H9 (cell line): ENCODE measurements around the gene HAGHL. TPM values are rescaled to one million over a fixed set of nuclear protein-coding genes. Genes with fewer than 3 reads are reported as not detected.

ENCODE experiments used
- DNase-seq: peaks from one replicate; pipeline ENCODE4 v3.0.0-alpha.2; 2017
- H2AFZ ChIP-seq: one replicate; pipeline ENCODE4 v1.6.1; 2013; ENCODE audit warnings: mild to moderate bottlenecking, low read length, control low read depth, moderate library complexity
- H2AK5ac ChIP-seq: 2 replicates; pipeline ENCODE4 v1.6.1; 2013; ENCODE audit warnings: low read length, control low read depth, mixed read lengths; ENCODE audit not compliant: insufficient read length
- H2BK120ac ChIP-seq: one replicate; pipeline ENCODE4 v1.6.1; 2013; ENCODE audit warnings: low read depth, mild to moderate bottlenecking, low read length, control low read depth, inconsistent platforms; ENCODE audit not compliant: poor library complexity, severe bottlenecking
- H2BK12ac ChIP-seq: 2 replicates; pipeline ENCODE4 v1.6.1; 2013; ENCODE audit warnings: low read length, control low read depth, mixed read lengths, low read depth; ENCODE audit not compliant: insufficient read length
- H2BK15ac ChIP-seq: 2 replicates; pipeline ENCODE4 v1.6.1; 2013; ENCODE audit warnings: low read depth, low read length, control low read depth
- H2BK20ac ChIP-seq: one replicate; pipeline ENCODE4 v1.6.1; 2013; ENCODE audit warnings: low read depth, mild to moderate bottlenecking, low read length, control low read depth, inconsistent platforms; ENCODE audit not compliant: poor library complexity, severe bottlenecking
- H2BK5ac ChIP-seq: 2 replicates; pipeline ENCODE4 v1.6.1; 2013; ENCODE audit warnings: low read length, control low read depth, mixed read lengths; ENCODE audit not compliant: insufficient read length
- H3K14ac ChIP-seq: 2 replicates; pipeline ENCODE4 v1.6.1; 2013; ENCODE audit warnings: low read length, control low read depth; ENCODE audit not compliant: insufficient read depth
- H3K18ac ChIP-seq: 2 replicates; pipeline ENCODE4 v1.6.1; 2013; ENCODE audit warnings: low read depth, mild to moderate bottlenecking, mixed read lengths, low read length, control low read depth; ENCODE audit not compliant: insufficient read length
- H3K23ac ChIP-seq: 2 replicates; pipeline ENCODE4 v1.6.1; 2013; ENCODE audit warnings: low read length, control low read depth, mixed read lengths, low read depth; ENCODE audit not compliant: insufficient read length
- H3K23me2 ChIP-seq: 2 replicates; pipeline ENCODE4 v1.6.1; 2013; ENCODE audit warnings: low read depth, mild to moderate bottlenecking, mixed read lengths, low read length, control low read depth; ENCODE audit not compliant: insufficient read length, poor library complexity, severe bottlenecking
- H3K27ac ChIP-seq: 2 replicates; pipeline ENCODE4 v1.5.1; 2013; ENCODE audit warnings: low read length, control low read depth, mixed read lengths, low read depth; ENCODE audit not compliant: insufficient read length
- H3K27me3 ChIP-seq: 2 replicates; pipeline ENCODE4 v1.6.1; 2013; ENCODE audit warnings: low read length, control low read depth, inconsistent platforms; ENCODE audit not compliant: insufficient read depth
- H3K4ac ChIP-seq: 2 replicates; pipeline ENCODE4 v1.6.1; 2013; ENCODE audit warnings: low read depth, mild to moderate bottlenecking, control low read depth, inconsistent platforms, low read length, moderate library complexity
- H3K4me1 ChIP-seq: 2 replicates; pipeline ENCODE4 v1.6.1; 2013; ENCODE audit warnings: low read length, control low read depth, inconsistent platforms; ENCODE audit not compliant: insufficient read depth
- H3K4me2 ChIP-seq: 2 replicates; pipeline ENCODE4 v1.6.1; 2013; ENCODE audit warnings: low read length, control low read depth, mixed read lengths; ENCODE audit not compliant: insufficient read length, insufficient read depth
- H3K56ac ChIP-seq: 2 replicates; pipeline ENCODE4 v1.6.1; 2013; ENCODE audit warnings: low read depth, mild to moderate bottlenecking, mixed read lengths, low read length, control low read depth; ENCODE audit not compliant: insufficient read length
- H3K79me1 ChIP-seq: 2 replicates; pipeline ENCODE4 v1.6.1; 2013; ENCODE audit warnings: low read depth, mild to moderate bottlenecking, moderate library complexity, low read length, control low read depth, inconsistent platforms; ENCODE audit not compliant: insufficient read depth, poor library complexity, severe bottlenecking
- H3K79me2 ChIP-seq: 2 replicates; pipeline ENCODE4 v1.6.1; 2013; ENCODE audit warnings: low read length, control low read depth, inconsistent platforms; ENCODE audit not compliant: insufficient read depth
- H3K9ac ChIP-seq: 2 replicates; pipeline ENCODE4 v1.6.1; 2013; ENCODE audit warnings: low read length, control low read depth, mixed read lengths; ENCODE audit not compliant: insufficient read length; ENCODE audit errors: extremely low read depth
- H3K9me3 ChIP-seq: one replicate; pipeline ENCODE4 v1.6.1; 2013; ENCODE audit warnings: low read depth, low read length, inconsistent platforms; ENCODE audit not compliant: control insufficient read depth
- H3T11ph ChIP-seq: one replicate; pipeline ENCODE4 v1.6.1; 2013; ENCODE audit warnings: mild to moderate bottlenecking, low read length, control low read depth, inconsistent platforms
- H4K20me1 ChIP-seq: one replicate; pipeline ENCODE4 v1.6.1; 2013; ENCODE audit not compliant: control insufficient read depth, insufficient read length, insufficient read depth
- H4K5ac ChIP-seq: 2 replicates; pipeline ENCODE4 v1.6.1; 2013; ENCODE audit warnings: low read depth, mild to moderate bottlenecking, mixed read lengths, low read length, control low read depth; ENCODE audit not compliant: insufficient read length
- H4K8ac ChIP-seq: replicated peaks from 2 replicates; pipeline ENCODE4 v1.6.1; 2013; ENCODE audit warnings: low read length, control low read depth, mixed read lengths, low read depth; ENCODE audit not compliant: insufficient read length
- H4K91ac ChIP-seq: 2 replicates; pipeline ENCODE4 v1.6.1; 2013; ENCODE audit warnings: low read depth, mild to moderate bottlenecking, moderate library complexity, mixed read lengths, low read length, control low read depth; ENCODE audit not compliant: insufficient read length
- H3K27ac Mint-ChIP-seq, 3 experiments: 2 replicates in 2 of 3; 3 replicates in 1 of 3; pipeline ENCODE4 v1.8.0; 2020 to 2021; ENCODE audit warnings: mixed read lengths in 3 of 3, mild to moderate bottlenecking in 1 of 3, moderate library complexity in 1 of 3
- H3K27me3 Mint-ChIP-seq: 2 replicates; pipeline ENCODE4 v1.8.0; 2021; ENCODE audit warnings: low read depth, mild to moderate bottlenecking, moderate library complexity, mixed read lengths
- H3K36me3 Mint-ChIP-seq, 3 experiments: 2 replicates in 2 of 3; 3 replicates in 1 of 3; pipeline ENCODE4 v1.8.0; 2020 to 2021; ENCODE audit warnings: low read depth in 3 of 3, mixed read lengths in 3 of 3; ENCODE audit not compliant: insufficient read depth in 1 of 3
- H3K4me1 Mint-ChIP-seq, 2 experiments: 2 replicates each; pipeline ENCODE4 v1.8.0; 2020; ENCODE audit warnings: mixed read lengths in 2 of 2
- H3K4me3 Mint-ChIP-seq, 2 experiments: 2 replicates in 1 of 2; 3 replicates in 1 of 2; pipeline ENCODE4 v1.8.0; 2020 to 2021; ENCODE audit warnings: mild to moderate bottlenecking in 2 of 2, mixed read lengths in 2 of 2, moderate library complexity in 1 of 2
- H3K9me3 Mint-ChIP-seq, 2 experiments: 2 replicates in 1 of 2; 3 replicates in 1 of 2; pipeline ENCODE4 v1.8.0; 2020; ENCODE audit warnings: mild to moderate bottlenecking in 2 of 2, mixed read lengths in 2 of 2, moderate library complexity in 1 of 2
- CTCF ChIP-seq: fragments of 200-600 bp; sonication (generic); conservative IDR thresholded peaks from 3 replicates; pipeline ENCODE4 v1.8.0; 2021; ENCODE audit warnings: antibody characterized with exemption, mild to moderate bottlenecking
- WGBS: extraction: QIAGEN DNeasy Blood & Tissue Kit; methylation state at CpG from one replicate; pipeline ENCODE4 v1.1.7; 2013; ENCODE audit warnings: missing lambda C conversion rate, low lambda C conversion rate, mixed read lengths; ENCODE audit not compliant: insufficient read length; ENCODE audit errors: extremely low coverage; 5-methylcytosine and 5-hydroxymethylcytosine counted together
- total RNA-seq: library from RNA; stranded (reverse); gene quantifications from 2 replicates; pipeline ENCODE4 v1.2.1, GENCODE V29; 2021

The HAGHL gene
- total RNA-seq, 1 experiment from 2014 or later, result 25.2 TPM

GRCh38 chr16:727291-727977 is 528 bp downstream of the HAGHL start:
- H3K4ac ChIP-seq, result no peak overlapping the region
- H4K8ac ChIP-seq, result no peak overlapping the region
- H2BK12ac ChIP-seq, result no peak overlapping the region
- H2AK5ac ChIP-seq, result no peak overlapping the region
- no peaks in the 10 kb centered on the region for H3K9me3 Mint-ChIP-seq
- H3T11ph ChIP-seq, result no peak overlapping the region
- H3K27me3 Mint-ChIP-seq, result peaks cover 14% of the 10 kb centered on the region
- H2BK120ac ChIP-seq, result no peak overlapping the region
- no peak overlapping the region for H2AFZ ChIP-seq
- H4K91ac ChIP-seq, result no peak overlapping the region
- H3K27me3 ChIP-seq, result no peaks in the 10 kb centered on the region
- no peak overlapping the region for H3K27ac Mint-ChIP-seq
- no peaks in the 10 kb centered on the region for H3K79me1 ChIP-seq
- no peaks in the 10 kb centered on the region for H3K4me1 Mint-ChIP-seq
- TF ChIP-seq CTCF, result no peak
- no peak overlapping the region for H3K56ac ChIP-seq
- H3K23ac ChIP-seq, result no peak overlapping the region
- no peak overlapping the region for H4K5ac ChIP-seq
- H3K4me1 ChIP-seq, result no peaks in the 10 kb centered on the region
- H3K9me3 ChIP-seq, result no peaks in the 10 kb centered on the region
- peaks cover 11% of the 10 kb centered on the region for H3K23me2 ChIP-seq
- no peak overlapping the region for H3K27ac ChIP-seq
- H3K36me3 Mint-ChIP-seq, result peaks cover 0 to 7% (median 5%) of the 10 kb centered on the region in 3 experiments; a peak in 3 of 7 replicates
- peak overlapping the region; percentile 53 for H3K18ac ChIP-seq
- DNase-seq, result no peak
- H3K4me3 Mint-ChIP-seq, result peak overlapping the region; percentile 47 to 72
- no peak overlapping the region for H2BK20ac ChIP-seq
- H3K79me2 ChIP-seq, result no peaks in the 10 kb centered on the region
- WGBS, result no CpG with 5 or more reads among the region's 61 CpGs
- no peak overlapping the region for H2BK15ac ChIP-seq
- H2BK5ac ChIP-seq, result no peak overlapping the region
- H3K4me2 ChIP-seq, result peak overlapping the region; percentile 87
- H3K14ac ChIP-seq, result peak overlapping the region; percentile 35; the same call in 1 of the 2 replicates
- H4K20me1 ChIP-seq, result no peaks in the 10 kb centered on the region
- H3K9ac ChIP-seq, result no peak overlapping the region
